GM15510 (cell line): ENCODE results near the gene LRAT.

ENCODE experiments used
- POLR2A ChIP-seq: IDR thresholded peaks from 3 replicates; pipeline ENCODE4 v1.6.1; 2011; ENCODE audit warnings: borderline replicate concordance; ENCODE audit not compliant: insufficient read length; ENCODE audit errors: extremely low read depth

The LRAT gene

GRCh38 chr4:154741131-154741665 is 2.6 kb upstream of the LRAT start:
- TF ChIP-seq POLR2A: no peak

- TF ChIP-seq POLR2A: no peak
These were observed 1.6 kb upstream of the LRAT start for GRCh38 chr4:154741922-154742850.

GRCh38 chr4:154744341-154744926 is 634 bp downstream of the LRAT start:
- TF ChIP-seq POLR2A: no peak

- no peak for TF ChIP-seq POLR2A
These were observed 13.9 kb downstream of the LRAT start for GRCh38 chr4:154757713-154758112.

- no peak for TF ChIP-seq POLR2A
These were observed 17.1 kb downstream of the LRAT start for GRCh38 chr4:154760895-154761294.

- no peak for TF ChIP-seq POLR2A
These were observed 34.5 kb downstream of the LRAT start for GRCh38 chr4:154778264-154778663.

- TF ChIP-seq POLR2A: no peak
These were observed 35.7 kb downstream of the LRAT start for GRCh38 chr4:154779362-154779947.

- TF ChIP-seq POLR2A: no peak
These were observed 37.6 kb downstream of the LRAT start, which contains the start of gene RBM46 for GRCh38 chr4:154781126-154781982. Gene RBM46, plus strand, starts transcription at chr4:154781272. Its CDS starts 15,481 bp downstream, at chr4:154796753.

GRCh38 chr4:154781983-154782293 is 38.1 kb downstream of the LRAT start:
- no peak for TF ChIP-seq POLR2A
